ENCODE measurements around the gene SDHA.

DNA sequence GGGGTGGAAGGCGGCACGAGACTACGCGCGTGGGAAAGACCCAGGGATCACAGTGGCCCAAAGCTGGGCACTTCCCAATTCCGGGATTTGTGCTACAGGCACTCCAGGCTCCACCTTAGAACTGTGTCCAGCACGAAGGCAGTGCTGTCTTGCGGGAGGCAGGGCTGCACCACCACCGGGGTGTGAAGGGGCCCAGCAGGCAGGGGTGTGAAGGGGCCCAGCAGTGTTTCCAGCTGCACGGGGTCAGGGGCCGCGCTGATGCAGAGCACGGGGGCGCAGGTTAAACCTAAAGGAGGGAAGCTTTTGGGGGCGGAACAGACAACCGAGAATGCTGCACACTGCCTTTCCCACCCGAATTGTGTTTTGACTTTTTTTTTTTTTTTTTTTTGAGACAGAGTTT lies 52.2 kb downstream of the SDHA start:
- TF ChIP-seq POLR2AphosphoS5 (IDR thresholded peaks at IDR 0.05; ENCODE audit: borderline replicate concordance, low read depth, low read length), result no peak
- TF ChIP-seq EZH2 (IDR thresholded peaks at IDR 0.05), result no peak
- TF ChIP-seq FOXP2 (optimal IDR thresholded peaks at IDR 0.05; ENCODE audit: control extremely low read depth, extremely low read length, insufficient read depth), result no peak

Measured in SK-N-MC (cell line).